ENCODE data around the gene ABCB9. TPM values are rescaled to one million over a fixed set of nuclear protein-coding genes. Genes with fewer than 3 reads are reported as not detected.

ABCB9 gene
- total RNA-seq, 1 donor from 2014 or later = 2.9 TPM

DNA sequence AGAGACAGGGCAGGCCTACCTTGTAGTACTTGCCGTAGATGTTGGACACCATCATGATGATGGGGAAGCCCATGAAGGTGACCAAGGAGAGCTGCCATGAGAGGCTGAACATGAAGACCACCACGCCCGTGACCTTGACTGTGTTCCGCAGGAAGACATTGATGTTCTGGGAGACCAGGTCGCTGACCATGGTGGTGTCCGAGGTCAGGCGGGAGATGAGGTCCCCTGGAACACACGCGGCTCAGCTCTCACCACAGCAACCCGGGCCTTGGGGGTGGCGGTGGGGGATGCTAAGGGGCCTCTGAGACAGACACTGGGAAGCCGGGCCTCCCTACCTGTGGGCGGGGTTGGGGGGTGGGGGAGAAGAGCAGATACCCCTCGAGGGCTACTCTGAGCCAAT, 17.7 kb downstream of the ABCB9 start:
- Histone ChIP-seq H3K4me1 (peaks cover 28% of the 10 kb centered on the region), H3K4me3 (no peak overlapping the region), H3K27ac (no peak overlapping the region), H3K36me3 (no peaks in the 10 kb centered on the region), H3K27me3 (ENCODE audit: low read depth) (no peaks in the 10 kb centered on the region), H3K9me3 (no peaks in the 10 kb centered on the region)
- TF ChIP-seq, protein P1, sequence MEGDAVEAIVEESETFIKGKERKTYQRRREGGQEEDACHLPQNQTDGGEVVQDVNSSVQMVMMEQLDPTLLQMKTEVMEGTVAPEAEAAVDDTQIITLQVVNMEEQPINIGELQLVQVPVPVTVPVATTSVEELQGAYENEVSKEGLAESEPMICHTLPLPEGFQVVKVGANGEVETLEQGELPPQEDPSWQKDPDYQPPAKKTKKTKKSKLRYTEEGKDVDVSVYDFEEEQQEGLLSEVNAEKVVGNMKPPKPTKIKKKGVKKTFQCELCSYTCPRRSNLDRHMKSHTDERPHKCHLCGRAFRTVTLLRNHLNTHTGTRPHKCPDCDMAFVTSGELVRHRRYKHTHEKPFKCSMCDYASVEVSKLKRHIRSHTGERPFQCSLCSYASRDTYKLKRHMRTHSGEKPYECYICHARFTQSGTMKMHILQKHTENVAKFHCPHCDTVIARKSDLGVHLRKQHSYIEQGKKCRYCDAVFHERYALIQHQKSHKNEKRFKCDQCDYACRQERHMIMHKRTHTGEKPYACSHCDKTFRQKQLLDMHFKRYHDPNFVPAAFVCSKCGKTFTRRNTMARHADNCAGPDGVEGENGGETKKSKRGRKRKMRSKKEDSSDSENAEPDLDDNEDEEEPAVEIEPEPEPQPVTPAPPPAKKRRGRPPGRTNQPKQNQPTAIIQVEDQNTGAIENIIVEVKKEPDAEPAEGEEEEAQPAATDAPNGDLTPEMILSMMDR (IDR thresholded peaks at IDR 0.05) = no peak
- DNase-seq = no peak
- intact Hi-C loops (cut with DNase I) = no loop called here
- ATAC-seq = no peak

DNA sequence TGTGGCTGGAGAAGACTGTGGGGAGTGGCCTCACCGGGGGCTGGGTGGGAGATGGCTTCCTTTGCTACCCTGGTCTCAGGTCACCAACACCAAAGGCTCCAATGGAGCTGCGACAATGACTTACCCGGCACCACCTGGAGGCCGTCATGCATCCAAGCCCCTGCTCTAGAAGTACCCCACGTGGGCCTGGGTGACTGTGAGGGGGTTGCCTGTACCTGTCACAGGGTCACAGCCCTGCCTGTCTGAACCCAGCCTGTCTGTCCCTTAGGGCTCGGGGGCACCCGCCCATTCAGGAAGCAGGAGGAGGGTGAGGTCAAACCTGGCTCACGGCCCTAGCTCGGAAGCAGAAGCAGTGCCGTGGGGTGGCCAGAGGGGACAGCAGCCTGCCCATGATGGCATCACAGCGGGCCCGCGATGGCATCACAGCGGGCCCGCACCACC, 18.9 kb downstream of the ABCB9 start:
- intact Hi-C loops (cut with DNase I) = no loop called here
- TF ChIP-seq, protein P1 (IDR thresholded peaks at IDR 0.05) = peak; percentile 45
- peak overlapping the region; percentile 76 for H3K27ac ChIP-seq
- no peak overlapping the region for H3K4me3 ChIP-seq
- H3K9me3 ChIP-seq = no peaks in the 10 kb centered on the region
- H3K4me1 ChIP-seq = peaks cover 40% of the 10 kb centered on the region
- peak; percentile 81 for DNase-seq
- no peaks in the 10 kb centered on the region for H3K36me3 ChIP-seq
- no peaks in the 10 kb centered on the region for H3K27me3 ChIP-seq (ENCODE audit: low read depth)
- peak; percentile 48 to 59 for ATAC-seq

DNA sequence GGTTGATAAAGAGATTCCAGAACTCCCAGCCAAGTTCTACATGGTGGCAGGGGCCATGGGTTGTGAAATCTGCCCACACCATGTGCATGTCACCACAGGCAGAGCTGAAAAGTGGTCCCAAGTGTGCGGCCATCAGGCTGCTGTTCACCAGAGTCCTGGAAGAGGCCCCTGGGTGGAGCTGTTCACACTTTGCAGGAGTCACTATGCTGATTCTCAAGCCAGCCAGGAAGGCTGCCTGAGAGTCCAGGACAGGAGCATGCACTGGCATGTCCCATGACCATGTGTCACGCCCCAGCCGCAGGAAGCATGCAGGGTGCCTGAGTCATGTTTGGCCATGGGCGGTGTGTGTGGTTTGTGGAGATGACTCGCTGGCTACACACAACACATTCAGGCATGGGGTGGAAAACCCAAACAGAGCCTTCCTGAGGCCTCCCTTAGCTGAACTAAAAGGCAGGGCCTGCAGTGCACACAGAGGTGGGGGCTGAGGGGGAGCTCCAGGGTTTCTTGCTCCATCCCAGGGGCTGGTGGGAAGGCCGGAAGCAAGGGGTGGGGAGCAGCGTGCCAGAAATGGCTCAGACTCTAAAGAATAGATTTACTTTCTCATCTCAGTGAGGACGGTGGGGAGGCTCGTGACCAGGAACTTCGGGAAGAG, 19.4 kb downstream of the ABCB9 start:
- DNase-seq (peak; percentile 91), ATAC-seq (peak; percentile 80 to 87)
- H3K9me3 ChIP-seq = no peaks in the 10 kb centered on the region
- TF ChIP-seq, protein P1 (IDR thresholded peaks at IDR 0.05) = peak; percentile 22
- H3K27ac ChIP-seq = peak overlapping the region; percentile 76
- intact Hi-C loops (cut with DNase I) = no loop called here
- no peaks in the 10 kb centered on the region for H3K27me3 ChIP-seq (ENCODE audit: low read depth)
- H3K36me3 ChIP-seq = no peaks in the 10 kb centered on the region
- H3K4me1 ChIP-seq = peaks cover 42% of the 10 kb centered on the region
- no peak overlapping the region for H3K4me3 ChIP-seq

DNA sequence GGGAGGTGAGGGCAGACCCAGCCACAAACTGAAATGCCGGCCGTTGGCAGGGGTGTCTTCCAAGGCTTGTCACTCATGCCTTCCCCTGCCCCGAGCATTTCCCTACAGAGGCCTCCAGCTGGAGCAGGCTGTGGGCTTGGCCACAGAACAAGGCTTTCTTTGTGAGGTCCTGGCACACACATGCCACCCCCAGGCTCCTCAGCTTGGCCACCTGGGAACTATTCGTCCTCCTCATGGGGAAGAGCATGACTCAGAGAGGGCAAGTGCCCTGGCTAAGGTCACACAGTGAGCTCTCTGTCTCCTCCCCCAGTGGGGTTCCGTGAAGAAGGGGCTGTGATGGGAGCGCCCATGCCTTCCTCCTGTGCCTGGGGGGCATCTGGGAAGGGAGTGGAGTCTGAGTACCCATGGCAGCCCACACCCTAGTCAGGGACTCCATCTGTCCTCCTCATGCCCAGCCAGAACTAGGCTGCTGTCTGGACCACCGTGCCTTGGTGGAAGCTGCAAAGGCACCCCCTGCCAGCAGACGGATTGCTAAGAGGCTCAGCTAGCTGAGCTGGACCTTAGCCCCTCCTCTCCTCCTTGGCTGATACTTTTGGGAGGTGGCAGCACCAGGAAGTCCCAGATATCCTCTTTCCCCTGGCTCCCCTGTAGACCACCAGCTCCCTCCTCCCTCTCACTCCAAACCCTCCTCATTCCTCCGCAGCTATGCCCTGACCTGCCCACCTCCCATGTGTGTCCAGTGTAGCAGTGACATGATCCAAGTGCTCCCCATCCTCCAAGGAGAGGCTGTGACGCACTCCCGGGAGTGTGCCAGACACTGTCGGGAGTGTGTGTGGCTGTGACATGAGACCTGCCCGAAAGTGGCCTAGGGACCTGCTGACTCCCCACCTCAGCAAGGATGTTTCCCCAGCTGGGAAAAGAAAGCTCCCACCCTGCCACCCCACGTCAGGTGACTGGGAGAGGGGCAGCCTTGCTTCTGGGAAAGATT, 21.4 kb downstream of the ABCB9 start:
- no peak overlapping the region for H3K27ac ChIP-seq
- ATAC-seq (no peak), DNase-seq (no peak)
- intact Hi-C loops (cut with DNase I) = no loop called here
- TF ChIP-seq, protein P1 (IDR thresholded peaks at IDR 0.05) = no peak
- H3K4me3 ChIP-seq = no peak overlapping the region
- no peaks in the 10 kb centered on the region for H3K9me3 ChIP-seq
- H3K27me3 ChIP-seq (ENCODE audit: low read depth) = no peaks in the 10 kb centered on the region
- peaks cover 42% of the 10 kb centered on the region for H3K4me1 ChIP-seq
- H3K36me3 ChIP-seq = no peaks in the 10 kb centered on the region

DNA sequence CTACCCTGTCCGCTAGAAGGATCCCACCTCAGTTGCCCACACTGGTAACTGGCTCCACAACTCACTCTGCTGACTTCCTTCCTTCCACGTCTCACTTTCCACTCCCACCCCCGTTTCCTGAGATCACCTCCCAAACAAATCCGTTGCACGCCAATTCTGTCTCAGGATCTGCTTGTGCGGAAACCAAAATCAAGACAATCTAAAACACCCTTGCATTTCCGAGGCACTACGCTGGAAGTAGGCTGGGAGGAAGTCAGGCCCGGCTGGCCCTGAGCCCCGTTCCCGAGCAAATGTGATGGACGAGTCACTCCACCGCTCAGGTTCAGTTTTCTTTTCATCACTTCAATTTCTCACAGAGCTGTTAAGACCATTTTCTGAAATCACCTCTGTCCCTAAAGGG, 23.1 kb downstream of the ABCB9 start:
- Histone ChIP-seq H3K27ac (peak overlapping the region; percentile 67), H3K4me1 (peaks cover 42% of the 10 kb centered on the region), H3K4me3 (no peak overlapping the region), H3K27me3 (ENCODE audit: low read depth) (no peaks in the 10 kb centered on the region), H3K9me3 (no peaks in the 10 kb centered on the region), H3K36me3 (no peaks in the 10 kb centered on the region)
- TF ChIP-seq, protein P1 (IDR thresholded peaks at IDR 0.05) = no peak
- no peak for DNase-seq
- intact Hi-C loops (cut with DNase I) = no loop called here
- no peak for ATAC-seq

Data from lower lobe of right lung (tissue), 2 donors.